Bladder microvascular endothelial cell (primary cell): Measurements from ENCODE around the gene CT45A5. TPM values are rescaled to one million over a fixed set of nuclear protein-coding genes. Genes with fewer than 3 reads are reported as not detected.

Experiments
- total RNA-seq: library from RNA; depleted of rRNA; stranded (reverse); fragments of >200 nt; gene quantifications from 2 replicates; pipeline ENCODE4 v1.2.3, GENCODE V29; 2014

CT45A5 gene
- not detected in 2 replicates for total RNA-seq

GRCh38 chrX:135785403-135785802, at the start of gene CT45A5:
TSS of gene CT45A5 (minus strand) at chrX:135785503. CDS start at chrX:135781729, 3,774 bp downstream.

GRCh38 chrX:135819912-135820311, 34.6 kb upstream of the CT45A5 start, which contains the start of gene CT45A2:
TSS of gene CT45A2 (minus strand) at chrX:135820012. CDS start at chrX:135816265, 3,747 bp downstream.

GRCh38 chrX:135802687-135803086, 17.4 kb upstream of the CT45A5 start, which contains the start of gene CT45A6:
TSS of gene CT45A6 (minus strand) at chrX:135802787. CDS start at chrX:135798993, 3,794 bp downstream.

GRCh38 chrX:135768091-135768490, 17.2 kb downstream of the CT45A5 start, which contains the start of gene CT45A3:
TSS of gene CT45A3 (minus strand) at chrX:135768191. CDS start at chrX:135764444, 3,747 bp downstream.

Other genes with a start within 250 kb of the CT45A5 start
- not detected in 2 replicates for gene CT45A1, start 71.9 kb downstream of the CT45A5 start, total RNA-seq
- gene CT45A3, start 17.3 kb downstream of the CT45A5 start, total RNA-seq, result not detected in 2 replicates
- gene CT45A6, start 17.3 kb upstream of the CT45A5 start, total RNA-seq, result not detected in 2 replicates
- not detected in 2 replicates for gene CT45A2, start 34.5 kb upstream of the CT45A5 start, total RNA-seq
- not detected in 2 replicates for gene CT45A7, start 51.8 kb upstream of the CT45A5 start, total RNA-seq
- not detected in 2 replicates for gene CT45A8, start 69.0 kb upstream of the CT45A5 start, total RNA-seq
- not detected in 2 replicates for gene CT45A9, start 86.3 kb upstream of the CT45A5 start, total RNA-seq
- not detected in 2 replicates for gene CT45A10, start 107.9 kb upstream of the CT45A5 start, total RNA-seq
- not detected in 2 replicates for gene SAGE1, start 108.2 kb upstream of the CT45A5 start, total RNA-seq
- 5.0 and 9.8 TPM in 2 replicates for gene MMGT1, start 188.5 kb upstream of the CT45A5 start, total RNA-seq
- gene SLC9A6, start 199.9 kb upstream of the CT45A5 start, total RNA-seq, result 10.2 and 15.9 TPM in 2 replicates